Epithelial cell of proximal tubule (primary cell): ENCODE data around the gene ATOX1. TPM values are rescaled to one million over a fixed set of nuclear protein-coding genes. Genes with fewer than 3 reads are reported as not detected.
"Not testable (repeated sequence)": the region's sequence is repeated elsewhere in the genome, so short reads cannot be mapped to it uniquely, and the experiment has no call there.

Experiments used
- DNase-seq: peaks from one replicate; pipeline ENCODE4 v3.0.0-alpha.2; 2011; ENCODE audit warnings: low read depth
- H3K4me3 ChIP-seq: 2 replicates; pipeline ENCODE4 v1.5.1; 2011; ENCODE audit warnings: low read depth, mild to moderate bottlenecking, low read length
- total RNA-seq: library from RNA; depleted of rRNA; stranded (reverse); fragments of >200 nt; gene quantifications from 2 replicates; pipeline ENCODE4 v1.2.3, GENCODE V29; 2015
- TF ChIP-seq, protein P1 (sequence below): conservative IDR thresholded peaks from 2 replicates; pipeline ENCODE4 v1.5.1; 2012; ENCODE audit warnings: low read depth, mild to moderate bottlenecking, low read length

Gene ATOX1
- total RNA-seq, 1 donor from 2014 or later = 146 TPM

GRCh38 chr5:151700820-151701219 lies 57.6 kb downstream of the ATOX1 start:
- no peak overlapping the region for H3K4me3 ChIP-seq
- TF ChIP-seq, protein P1, sequence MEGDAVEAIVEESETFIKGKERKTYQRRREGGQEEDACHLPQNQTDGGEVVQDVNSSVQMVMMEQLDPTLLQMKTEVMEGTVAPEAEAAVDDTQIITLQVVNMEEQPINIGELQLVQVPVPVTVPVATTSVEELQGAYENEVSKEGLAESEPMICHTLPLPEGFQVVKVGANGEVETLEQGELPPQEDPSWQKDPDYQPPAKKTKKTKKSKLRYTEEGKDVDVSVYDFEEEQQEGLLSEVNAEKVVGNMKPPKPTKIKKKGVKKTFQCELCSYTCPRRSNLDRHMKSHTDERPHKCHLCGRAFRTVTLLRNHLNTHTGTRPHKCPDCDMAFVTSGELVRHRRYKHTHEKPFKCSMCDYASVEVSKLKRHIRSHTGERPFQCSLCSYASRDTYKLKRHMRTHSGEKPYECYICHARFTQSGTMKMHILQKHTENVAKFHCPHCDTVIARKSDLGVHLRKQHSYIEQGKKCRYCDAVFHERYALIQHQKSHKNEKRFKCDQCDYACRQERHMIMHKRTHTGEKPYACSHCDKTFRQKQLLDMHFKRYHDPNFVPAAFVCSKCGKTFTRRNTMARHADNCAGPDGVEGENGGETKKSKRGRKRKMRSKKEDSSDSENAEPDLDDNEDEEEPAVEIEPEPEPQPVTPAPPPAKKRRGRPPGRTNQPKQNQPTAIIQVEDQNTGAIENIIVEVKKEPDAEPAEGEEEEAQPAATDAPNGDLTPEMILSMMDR = no peak
- no peak for DNase-seq

GRCh38 chr5:151700296-151700695 lies 58.1 kb downstream of the ATOX1 start:
- DNase-seq = no peak
- no peak overlapping the region for H3K4me3 ChIP-seq
- TF ChIP-seq, protein P1 = no peak

- H3K4me3 ChIP-seq = no peak overlapping the region
- TF ChIP-seq, protein P1 = no peak
- peak; percentile 91 for DNase-seq
Measured at GRCh38 chr5:151699071-151699901, 59.1 kb downstream of the ATOX1 start.

DNA sequence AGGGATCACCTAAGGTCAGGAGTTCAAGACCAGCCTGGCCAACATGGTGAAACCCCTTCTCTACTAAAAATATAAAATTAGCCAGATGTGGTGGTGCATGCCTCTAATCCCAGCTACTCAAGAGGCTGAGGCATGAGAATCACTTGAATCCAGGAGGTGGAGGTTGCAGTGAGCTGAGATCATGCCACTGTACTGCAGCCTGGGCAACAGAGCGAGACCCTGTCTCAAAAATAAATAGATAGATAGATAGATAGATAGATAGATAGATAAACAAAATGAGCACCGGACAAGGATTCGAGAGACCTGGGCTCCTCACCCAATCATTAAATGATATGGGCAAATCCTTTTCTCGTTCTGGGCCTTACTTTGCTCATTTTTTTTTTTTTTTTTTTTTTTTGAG lies 60.4 kb downstream of the ATOX1 start:
- H3K4me3 ChIP-seq, DNase-seq: not testable (repeated sequence)

- DNase-seq = no peak
- no peak overlapping the region for H3K4me3 ChIP-seq
- TF ChIP-seq, protein P1 = no peak
Measured at GRCh38 chr5:151697452-151697851, 61.0 kb downstream of the ATOX1 start.

DNA sequence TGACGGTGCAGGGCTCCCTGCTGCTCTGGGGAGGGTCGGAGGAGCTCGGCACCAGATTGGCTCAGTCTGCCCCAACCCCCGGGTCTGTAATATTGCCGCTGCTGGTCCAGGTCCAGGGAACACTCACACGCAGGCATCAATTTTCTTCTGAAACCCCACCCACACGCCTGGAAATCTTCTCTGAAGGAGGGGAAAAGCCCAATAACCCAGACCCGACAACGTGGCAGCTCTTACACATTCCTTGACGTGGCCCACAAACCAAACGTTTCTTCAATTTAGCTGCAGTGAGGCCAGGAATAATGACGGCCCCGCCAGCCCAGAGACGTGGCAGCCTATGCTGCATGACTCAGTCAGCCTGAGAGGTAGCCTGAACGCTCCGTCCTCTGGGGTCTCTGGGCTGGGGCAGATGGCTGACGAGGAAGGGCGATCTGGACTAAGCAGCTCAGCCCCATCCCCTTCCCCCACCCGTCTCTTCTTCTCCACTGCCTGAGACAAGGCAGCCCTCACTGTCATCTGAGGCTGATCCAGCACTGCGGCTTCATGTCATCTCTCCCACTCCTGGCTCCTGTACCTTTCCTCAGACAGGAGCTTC lies 61.9 kb downstream of the ATOX1 start:
- DNase-seq = no peak
- TF ChIP-seq, protein P1 = no peak
- no peak overlapping the region for H3K4me3 ChIP-seq

GRCh38 chr5:151695464-151695863 lies 63.0 kb downstream of the ATOX1 start:
- TF ChIP-seq, protein P1 = no peak
- no peak for DNase-seq

More at GRCh38 chr5:151695464-151695863, 63.0 kb downstream of the ATOX1 start:
- no peak overlapping the region for H3K4me3 ChIP-seq
